AG04450 (cell line): Measurements from ENCODE around the gene PURB. TPM values are rescaled to one million over a fixed set of nuclear protein-coding genes. Genes with fewer than 3 reads are reported as not detected.

Experiments used
- CTCF ChIA-PET: fragments of 300-600, 350-600 bp; formaldehyde crosslinking; extraction: SDS; loops from one replicate; lab custom pipeline; 2022; ENCODE audit warnings: antibody characterized with exemption, inconsistent platforms; lab: Charles Lee
- POLR2A ChIA-PET: fragments of 350-600 bp; formaldehyde crosslinking; extraction: SDS; loops from one replicate; lab custom pipeline; 2021; ENCODE audit warnings: antibody characterized with exemption, inconsistent platforms; lab: Yijun Ruan, JAX
- DNase-seq: peaks from one replicate; pipeline ENCODE4 v3.0.0-alpha.2; 2011; ENCODE audit warnings: low read depth, low spot score
- H3K27ac ChIP-seq: one replicate; pipeline ENCODE4 v1.5.1; 2012; ENCODE audit warnings: low read depth, low read length, control low read depth
- H3K27me3 ChIP-seq: one replicate; pipeline ENCODE4 v1.6.0; 2012; ENCODE audit warnings: low read length; ENCODE audit not compliant: control insufficient read depth, insufficient read depth
- H3K4me3 ChIP-seq: 2 replicates; pipeline ENCODE4 v1.5.1; 2011; ENCODE audit warnings: mild to moderate bottlenecking, low read depth, low read length, control low read depth
- H3K9me3 ChIP-seq: 2 replicates; pipeline ENCODE4 v1.5.1; 2012; ENCODE audit warnings: low read length; ENCODE audit not compliant: control insufficient read depth, insufficient read depth
- polyA plus RNA-seq: library from polyadenylated mRNA; depleted of rRNA; stranded (reverse); fragments of >200 nt; gene quantifications from 2 replicates; pipeline ENCODE4 v1.2.3, GENCODE V29; 2011
- TF ChIP-seq, protein P1 (sequence below): IDR thresholded peaks from 2 replicates; pipeline ENCODE4 v1.5.1; 2011; ENCODE audit warnings: low read depth, low read length, control low read depth, inconsistent platforms

PURB gene
- polyA plus RNA-seq, 1 experiment = 7.6 TPM

GRCh38 chr7:44912775-44913347 is 27.5 kb upstream of the PURB start:
- TF ChIP-seq, protein P1, sequence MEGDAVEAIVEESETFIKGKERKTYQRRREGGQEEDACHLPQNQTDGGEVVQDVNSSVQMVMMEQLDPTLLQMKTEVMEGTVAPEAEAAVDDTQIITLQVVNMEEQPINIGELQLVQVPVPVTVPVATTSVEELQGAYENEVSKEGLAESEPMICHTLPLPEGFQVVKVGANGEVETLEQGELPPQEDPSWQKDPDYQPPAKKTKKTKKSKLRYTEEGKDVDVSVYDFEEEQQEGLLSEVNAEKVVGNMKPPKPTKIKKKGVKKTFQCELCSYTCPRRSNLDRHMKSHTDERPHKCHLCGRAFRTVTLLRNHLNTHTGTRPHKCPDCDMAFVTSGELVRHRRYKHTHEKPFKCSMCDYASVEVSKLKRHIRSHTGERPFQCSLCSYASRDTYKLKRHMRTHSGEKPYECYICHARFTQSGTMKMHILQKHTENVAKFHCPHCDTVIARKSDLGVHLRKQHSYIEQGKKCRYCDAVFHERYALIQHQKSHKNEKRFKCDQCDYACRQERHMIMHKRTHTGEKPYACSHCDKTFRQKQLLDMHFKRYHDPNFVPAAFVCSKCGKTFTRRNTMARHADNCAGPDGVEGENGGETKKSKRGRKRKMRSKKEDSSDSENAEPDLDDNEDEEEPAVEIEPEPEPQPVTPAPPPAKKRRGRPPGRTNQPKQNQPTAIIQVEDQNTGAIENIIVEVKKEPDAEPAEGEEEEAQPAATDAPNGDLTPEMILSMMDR = no peak
- ChIA-PET CTCF (interaction anchor here (1.0 kb wide), 1 partner anchor 9 kb away, joined by 4 read pairs; no protein-coding TSS in a partner anchor), POLR2A (no interaction called here)
- Histone ChIP-seq H3K27me3 (no peaks in the 10 kb centered on the region), H3K4me3 (no peak overlapping the region), H3K27ac (no peak overlapping the region), H3K9me3 (no peaks in the 10 kb centered on the region)
- DNase-seq = no peak

- H3K27me3 ChIP-seq = no peaks in the 10 kb centered on the region
- no peak overlapping the region for H3K27ac ChIP-seq
- DNase-seq = no peak
- no peaks in the 10 kb centered on the region for H3K9me3 ChIP-seq
- TF ChIP-seq, protein P1 = no peak
- ChIA-PET CTCF (no interaction called here), POLR2A (no interaction called here)
- no peak overlapping the region for H3K4me3 ChIP-seq
Measured at GRCh38 chr7:44911911-44912310, 26.6 kb upstream of the PURB start.

GRCh38 chr7:44909596-44910389 is 24.5 kb upstream of the PURB start:
- CTCF ChIA-PET = interaction anchor here (2.0 kb wide), 1 partner anchor 13 kb away, joined by 5 read pairs; no protein-coding TSS in a partner anchor
- no peak overlapping the region for H3K4me3 ChIP-seq
- H3K9me3 ChIP-seq = no peaks in the 10 kb centered on the region
- no peak for DNase-seq
- no peak overlapping the region for H3K27ac ChIP-seq
- H3K27me3 ChIP-seq = no peaks in the 10 kb centered on the region
- TF ChIP-seq, protein P1 = no peak
- POLR2A ChIA-PET = no interaction called here

GRCh38 chr7:44906965-44907364 is 21.6 kb upstream of the PURB start:
- CTCF ChIA-PET = no interaction called here
- TF ChIP-seq, protein P1 = no peak
- DNase-seq = no peak
- POLR2A ChIA-PET = no interaction called here
- Histone ChIP-seq H3K9me3 (no peaks in the 10 kb centered on the region), H3K27me3 (no peaks in the 10 kb centered on the region), H3K4me3 (no peak overlapping the region), H3K27ac (no peak overlapping the region)

- CTCF ChIA-PET = interaction anchor here (1.2 kb wide), 1 partner anchor 17 kb away, joined by 3 read pairs; no protein-coding TSS in a partner anchor
- POLR2A ChIA-PET = no interaction called here
- Histone ChIP-seq H3K9me3 (no peaks in the 10 kb centered on the region), H3K27me3 (no peaks in the 10 kb centered on the region), H3K27ac (no peak overlapping the region), H3K4me3 (no peak overlapping the region)
- DNase-seq = no peak
- TF ChIP-seq, protein P1 = no peak
Measured at GRCh38 chr7:44905002-44905635, 19.8 kb upstream of the PURB start.
